SK-N-SH treated with all-trans-retinoic acid at 6 μM for 48 hours (cell line): ENCODE results near the gene NDUFB5.

ENCODE experiments used
- ATAC-seq: fragments of 200-7000 bp; cut with Tn5 transposase; 3 replicates; pipeline ENCODE4 v1.9.1; 2020; ENCODE audit warnings: mild to moderate bottlenecking, moderate library complexity
- ARNTL ChIP-seq: fragments of 450-650 bp; formaldehyde crosslinking; IDR thresholded peaks from 2 replicates; pipeline ENCODE4 v1.5.0; 2020; ENCODE audit warnings: low read depth, mild to moderate bottlenecking, moderate library complexity, borderline replicate concordance
- BACH2 ChIP-seq: fragments of 250-450 bp; sonication (Bioruptor Pico); IDR thresholded peaks from 2 replicates; pipeline ENCODE4 v1.9.0; 2021; ENCODE audit warnings: mild to moderate bottlenecking, borderline replicate concordance
- CSDC2 ChIP-seq: fragments of 250-450 bp; sonication (Bioruptor Pico); IDR thresholded peaks from 2 replicates; pipeline ENCODE4 v1.5.0; 2020; ENCODE audit warnings: mild to moderate bottlenecking, moderate library complexity
- CSRNP3 ChIP-seq: fragments of 250-450 bp; sonication (Bioruptor Pico); IDR thresholded peaks from 2 replicates; pipeline ENCODE4 v1.5.1; 2021; ENCODE audit warnings: mild to moderate bottlenecking, moderate library complexity
- ESRRG ChIP-seq: fragments of 250-450 bp; sonication (Bioruptor Pico); IDR thresholded peaks from 2 replicates; pipeline ENCODE4 v1.6.1; 2021; ENCODE audit warnings: mild to moderate bottlenecking
- GLIS3 ChIP-seq: fragments of 250-450 bp; sonication (Bioruptor Pico); IDR thresholded peaks from 2 replicates; pipeline ENCODE4 v1.5.0; 2020; ENCODE audit warnings: mild to moderate bottlenecking, moderate library complexity
- ISL1 ChIP-seq: fragments of 250-450 bp; sonication (Bioruptor Pico); IDR thresholded peaks from 2 replicates; pipeline ENCODE4 v2.1.2; 2022; ENCODE audit warnings: mild to moderate bottlenecking, moderate library complexity
- OSR1 ChIP-seq: fragments of 250-450 bp; sonication (Bioruptor Pico); IDR thresholded peaks from 2 replicates; pipeline ENCODE4 v1.8.0; 2022; ENCODE audit warnings: moderate library complexity, mild to moderate bottlenecking, inconsistent platforms
- PATZ1 ChIP-seq: fragments of 250-450 bp; sonication (Bioruptor Pico); IDR thresholded peaks from 2 replicates; pipeline ENCODE4 v1.8.0; 2020; ENCODE audit warnings: mild to moderate bottlenecking, moderate library complexity, borderline replicate concordance
- POU6F1 ChIP-seq: fragments of 250-450 bp; sonication (Bioruptor Pico); IDR thresholded peaks from 2 replicates; pipeline ENCODE4 v1.8.0; 2021; ENCODE audit warnings: low read depth, mild to moderate bottlenecking, moderate library complexity, borderline replicate concordance
- PPARA ChIP-seq: fragments of 250-450 bp; sonication (Bioruptor Pico); IDR thresholded peaks from 2 replicates; pipeline ENCODE4 v1.5.0; 2020; ENCODE audit warnings: mild to moderate bottlenecking, borderline replicate concordance
- RARB ChIP-seq: fragments of 250-450 bp; sonication (Bioruptor Pico); IDR thresholded peaks from 2 replicates; pipeline ENCODE4 v1.8.0; 2021; ENCODE audit warnings: mild to moderate bottlenecking, moderate library complexity
- TCF4 ChIP-seq: fragments of 250-450 bp; sonication (Bioruptor Pico); IDR thresholded peaks from 2 replicates; pipeline ENCODE4 v1.8.0; 2021; ENCODE audit warnings: mild to moderate bottlenecking, moderate library complexity, borderline replicate concordance
- TOX ChIP-seq: fragments of 250-450 bp; sonication (Bioruptor Pico); IDR thresholded peaks from 2 replicates; pipeline ENCODE4 v1.8.0; 2021; ENCODE audit warnings: mild to moderate bottlenecking, moderate library complexity, borderline replicate concordance
- TSHZ2 ChIP-seq: fragments of 250-450 bp; sonication (Bioruptor Pico); IDR thresholded peaks from 2 replicates; pipeline ENCODE4 v1.5.0; 2020; ENCODE audit warnings: mild to moderate bottlenecking, moderate library complexity
- ZC3H10 ChIP-seq: fragments of 250-450 bp; sonication (Bioruptor Pico); IDR thresholded peaks from 2 replicates; pipeline ENCODE4 v1.5.1; 2021; ENCODE audit warnings: mild to moderate bottlenecking, moderate library complexity
- ZFP3 ChIP-seq: fragments of 250-450 bp; sonication (Bioruptor Pico); IDR thresholded peaks from 2 replicates; pipeline ENCODE4 v1.5.0; 2020; ENCODE audit warnings: mild to moderate bottlenecking, moderate library complexity
- ZFP30 ChIP-seq: fragments of 450-650 bp; formaldehyde crosslinking; IDR thresholded peaks from 2 replicates; pipeline ENCODE4 v1.5.0; 2022; ENCODE audit warnings: mild to moderate bottlenecking, moderate library complexity
- ZNF565 ChIP-seq: fragments of 450-650 bp; formaldehyde crosslinking; conservative IDR thresholded peaks from 2 replicates; pipeline ENCODE4 v1.5.0; 2020; ENCODE audit warnings: low read depth, mild to moderate bottlenecking, moderate library complexity
- ZNF70 ChIP-seq: fragments of 450-650 bp; formaldehyde crosslinking; IDR thresholded peaks from 2 replicates; pipeline ENCODE4 v1.5.0; 2020; ENCODE audit warnings: mild to moderate bottlenecking, moderate library complexity
- ZNF8 ChIP-seq: fragments of 450-650 bp; formaldehyde crosslinking; IDR thresholded peaks from 2 replicates; pipeline ENCODE4 v1.5.0; 2020; ENCODE audit warnings: mild to moderate bottlenecking, moderate library complexity
- TF ChIP-seq, protein P1 (sequence below): fragments of 250-450 bp; sonication (Bioruptor Pico); IDR thresholded peaks from 2 replicates; pipeline ENCODE4 v1.5.1; 2020; ENCODE audit warnings: low read depth, mild to moderate bottlenecking, moderate library complexity

Gene NDUFB5

GRCh38 chr3:179658606-179659005, 54.0 kb downstream of the NDUFB5 start:
- no peak for ATAC-seq
- TF ChIP-seq ISL1 (no peak), PPARA (CRISPR knock-in tag) (no peak), GLIS3 (no peak), TCF4 (no peak), ZNF8 (no peak), TSHZ2 (CRISPR knock-in tag) (no peak), RARB (CRISPR knock-in tag) (no peak), ZC3H10 (no peak), ZNF565 (CRISPR knock-in tag) (no peak)

- ATAC-seq: no peak
- TF ChIP-seq CSRNP3 (no peak), OSR1 (CRISPR knock-in tag) (no peak), ARNTL (CRISPR knock-in tag) (no peak), ZNF565 (CRISPR knock-in tag) (no peak), ZFP30 (CRISPR knock-in tag) (no peak), TSHZ2 (CRISPR knock-in tag) (no peak), POU6F1 (CRISPR knock-in tag) (no peak), BACH2 (CRISPR knock-in tag) (no peak), TOX (no peak), CSDC2 (CRISPR knock-in tag) (no peak), RARB (CRISPR knock-in tag) (no peak), ISL1 (no peak)
- TF ChIP-seq, protein P1, sequence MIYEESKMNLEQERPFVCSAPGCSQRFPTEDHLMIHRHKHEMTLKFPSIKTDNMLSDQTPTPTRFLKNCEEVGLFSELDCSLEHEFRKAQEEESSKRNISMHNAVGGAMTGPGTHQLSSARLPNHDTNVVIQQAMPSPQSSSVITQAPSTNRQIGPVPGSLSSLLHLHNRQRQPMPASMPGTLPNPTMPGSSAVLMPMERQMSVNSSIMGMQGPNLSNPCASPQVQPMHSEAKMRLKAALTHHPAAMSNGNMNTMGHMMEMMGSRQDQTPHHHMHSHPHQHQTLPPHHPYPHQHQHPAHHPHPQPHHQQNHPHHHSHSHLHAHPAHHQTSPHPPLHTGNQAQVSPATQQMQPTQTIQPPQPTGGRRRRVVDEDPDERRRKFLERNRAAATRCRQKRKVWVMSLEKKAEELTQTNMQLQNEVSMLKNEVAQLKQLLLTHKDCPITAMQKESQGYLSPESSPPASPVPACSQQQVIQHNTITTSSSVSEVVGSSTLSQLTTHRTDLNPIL (CRISPR knock-in tag): no peak
- TF ChIP-seq, all 23 proteins: peak for 0
Observed at GRCh38 chr3:179660872-179661271, 56.3 kb downstream of the NDUFB5 start.

- ATAC-seq: no peak
- TF ChIP-seq PPARA (CRISPR knock-in tag) (no peak), ESRRG (CRISPR knock-in tag) (no peak), OSR1 (CRISPR knock-in tag) (no peak), ZNF565 (CRISPR knock-in tag) (no peak), ZNF70 (CRISPR knock-in tag) (no peak), BACH2 (CRISPR knock-in tag) (no peak), GLIS3 (no peak), ZFP30 (CRISPR knock-in tag) (no peak), ARNTL (CRISPR knock-in tag) (no peak), POU6F1 (CRISPR knock-in tag) (no peak), TOX (no peak), CSDC2 (CRISPR knock-in tag) (no peak), ZFP3 (CRISPR knock-in tag) (no peak), ZNF8 (no peak), PATZ1 (no peak), ISL1 (no peak)
- TF ChIP-seq, protein P1 (CRISPR knock-in tag): no peak
Observed at GRCh38 chr3:179661777-179662176, 57.2 kb downstream of the NDUFB5 start.
